Measurements from ENCODE around the gene FAM185A.
"Not testable (repeated sequence)": the region's sequence is repeated elsewhere in the genome, so short reads cannot be mapped to it uniquely, and the experiment has no call there.

FAM185A gene

DNA sequence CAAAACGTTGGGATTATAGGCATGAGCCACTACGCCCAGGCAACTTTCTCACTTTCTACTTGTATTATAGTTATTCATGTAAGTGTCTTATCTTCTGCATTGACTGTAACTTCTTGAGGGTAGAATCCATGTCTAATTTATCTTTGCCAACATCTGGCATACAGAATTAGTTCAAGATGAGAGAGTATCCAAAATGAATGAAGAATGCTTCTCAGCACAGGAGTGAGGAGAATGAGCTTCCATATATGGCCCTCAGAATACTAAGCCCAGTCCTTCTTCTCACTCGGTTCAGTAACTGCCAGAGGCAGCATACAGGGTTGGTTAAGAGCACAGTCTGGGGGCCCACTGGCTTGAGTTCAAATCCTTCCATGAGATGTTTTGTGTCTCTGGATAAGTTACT lies 89.0 kb downstream of the FAM185A start:
- no peaks in the 10 kb centered on the region for H3K36me3 ChIP-seq (ENCODE audit: control insufficient read depth in 2 of 2, insufficient read depth in 1 of 2, low read length in 2 of 2)
- POLR2A ChIA-PET = no interaction called here
- H3K4me3 ChIP-seq (ENCODE audit: low read depth, low read length) = no peak overlapping the region
- H3K27ac ChIP-seq (ENCODE audit: extremely low read depth, low read depth, low read length) = no peak overlapping the region
- CTCF ChIA-PET = interaction anchor here (0.8 kb wide), 1 partner anchor 225 kb away, joined by 3 read pairs; no protein-coding TSS in a partner anchor
- TF ChIP-seq BCL11B (tag by site-specific recombination; IDR thresholded peaks at IDR 0.05; ENCODE audit: low read depth) (no peak), ZNF132 (tag by site-specific recombination; IDR thresholded peaks at IDR 0.05; ENCODE audit: borderline replicate concordance) (no peak), YY2 (tag by site-specific recombination; IDR thresholded peaks at IDR 0.05) (no peak), ZBTB8A (tag by site-specific recombination; IDR thresholded peaks at IDR 0.05) (no peak)
- TF ChIP-seq, protein P1, sequence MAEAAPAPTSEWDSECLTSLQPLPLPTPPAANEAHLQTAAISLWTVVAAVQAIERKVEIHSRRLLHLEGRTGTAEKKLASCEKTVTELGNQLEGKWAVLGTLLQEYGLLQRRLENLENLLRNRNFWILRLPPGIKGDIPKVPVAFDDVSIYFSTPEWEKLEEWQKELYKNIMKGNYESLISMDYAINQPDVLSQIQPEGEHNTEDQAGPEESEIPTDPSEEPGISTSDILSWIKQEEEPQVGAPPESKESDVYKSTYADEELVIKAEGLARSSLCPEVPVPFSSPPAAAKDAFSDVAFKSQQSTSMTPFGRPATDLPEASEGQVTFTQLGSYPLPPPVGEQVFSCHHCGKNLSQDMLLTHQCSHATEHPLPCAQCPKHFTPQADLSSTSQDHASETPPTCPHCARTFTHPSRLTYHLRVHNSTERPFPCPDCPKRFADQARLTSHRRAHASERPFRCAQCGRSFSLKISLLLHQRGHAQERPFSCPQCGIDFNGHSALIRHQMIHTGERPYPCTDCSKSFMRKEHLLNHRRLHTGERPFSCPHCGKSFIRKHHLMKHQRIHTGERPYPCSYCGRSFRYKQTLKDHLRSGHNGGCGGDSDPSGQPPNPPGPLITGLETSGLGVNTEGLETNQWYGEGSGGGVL (tag by site-specific recombination; IDR thresholded peaks at IDR 0.05) = no peak
- 0 out of 2 replicates have a peak, but pooled peaks cover 3% of the 10 kb centered on the region for H3K4me1 ChIP-seq (ENCODE audit: control insufficient read depth, insufficient read depth, low read length)
- no peaks in the 10 kb centered on the region for H3K9me3 ChIP-seq (ENCODE audit: control insufficient read depth, insufficient read depth, low read depth, low read length)

DNA sequence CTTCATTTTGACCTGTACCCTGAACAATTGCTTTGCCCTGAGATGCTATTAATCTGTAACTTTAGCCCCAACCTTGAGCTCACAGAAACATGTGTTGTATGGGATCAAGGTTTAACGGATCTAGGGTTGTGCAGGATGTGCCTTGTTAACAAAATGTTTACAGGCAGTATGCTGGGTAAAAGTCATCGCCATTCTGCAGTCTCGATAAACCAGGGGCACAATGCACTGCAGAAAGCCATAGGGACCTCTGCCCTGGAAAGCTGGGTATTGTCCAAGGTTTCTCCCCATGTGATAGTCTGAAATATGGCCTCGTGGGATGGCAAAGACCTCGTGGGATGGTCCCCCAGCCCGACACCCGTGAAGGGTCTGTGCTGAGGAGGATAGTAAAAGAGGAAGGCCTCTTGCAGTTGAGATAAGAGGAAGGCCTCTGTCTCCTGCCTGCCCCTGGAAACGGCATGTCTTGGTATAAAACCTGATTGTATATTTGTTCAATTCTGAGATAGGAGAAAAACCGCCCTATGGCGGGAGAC lies 89.8 kb downstream of the FAM185A start:
- H3K4me3 ChIP-seq (ENCODE audit: low read depth, low read length); H3K9me3 ChIP-seq (ENCODE audit: control insufficient read depth, insufficient read depth, low read depth, low read length); H3K36me3 ChIP-seq (ENCODE audit: control insufficient read depth in 2 of 2, insufficient read depth in 1 of 2, low read length in 2 of 2); H3K27ac ChIP-seq (ENCODE audit: extremely low read depth, low read depth, low read length); POLR2A ChIA-PET; H3K4me1 ChIP-seq (ENCODE audit: control insufficient read depth, insufficient read depth, low read length): not testable (repeated sequence)
- CTCF ChIA-PET = interaction anchor here (0.8 kb wide), 1 partner anchor 224 kb away, joined by 3 read pairs; no protein-coding TSS in a partner anchor

DNA sequence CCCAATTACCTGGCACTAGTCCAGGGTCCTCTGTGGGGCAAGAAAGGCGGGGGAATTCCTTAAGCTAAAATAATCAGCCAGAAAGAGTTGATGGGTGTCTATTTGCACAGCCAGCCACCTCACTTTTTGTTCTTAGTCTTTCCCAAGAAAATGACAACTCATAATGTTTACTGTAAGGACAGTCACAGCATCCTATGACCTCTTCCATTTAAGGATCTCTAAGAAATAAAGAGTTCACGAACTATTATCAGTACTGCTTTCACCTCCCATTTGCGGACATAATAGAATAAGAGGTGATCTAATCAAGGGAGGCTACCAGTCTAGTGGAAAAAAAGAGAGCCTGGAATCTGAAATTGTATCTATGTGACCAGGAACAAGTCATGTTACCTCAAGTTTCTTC lies 91.6 kb downstream of the FAM185A start:
- ChIA-PET CTCF (no interaction called here), POLR2A (no interaction called here)
- Histone ChIP-seq H3K9me3 (ENCODE audit: control insufficient read depth, insufficient read depth, low read depth, low read length) (no peaks in the 10 kb centered on the region), H3K4me1 (ENCODE audit: control insufficient read depth, insufficient read depth, low read length) (0 out of 2 replicates have a peak, but pooled peaks cover 3% of the 10 kb centered on the region), H3K36me3 (ENCODE audit: control insufficient read depth in 2 of 2, insufficient read depth in 1 of 2, low read length in 2 of 2) (no peaks in the 10 kb centered on the region), H3K27ac (ENCODE audit: extremely low read depth, low read depth, low read length) (no peak overlapping the region), H3K4me3 (ENCODE audit: low read depth, low read length) (no peak overlapping the region)
- no peak for TF ChIP-seq ZNF785 (tag by site-specific recombination; IDR thresholded peaks at IDR 0.05)
- no peak for TF ChIP-seq SCRT1 (tag by site-specific recombination; IDR thresholded peaks at IDR 0.05; ENCODE audit: borderline replicate concordance)
- TF ChIP-seq ZBTB8A (tag by site-specific recombination; IDR thresholded peaks at IDR 0.05) = no peak
- TF ChIP-seq ZNF248 (tag by site-specific recombination; IDR thresholded peaks at IDR 0.05) = no peak
- no peak for TF ChIP-seq ZNF394 (tag by site-specific recombination; IDR thresholded peaks at IDR 0.05; ENCODE audit: borderline replicate concordance)
- TF ChIP-seq, protein P2, sequence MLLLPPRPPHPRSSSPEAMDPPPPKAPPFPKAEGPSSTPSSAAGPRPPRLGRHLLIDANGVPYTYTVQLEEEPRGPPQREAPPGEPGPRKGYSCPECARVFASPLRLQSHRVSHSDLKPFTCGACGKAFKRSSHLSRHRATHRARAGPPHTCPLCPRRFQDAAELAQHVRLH (tag by site-specific recombination; IDR thresholded peaks at IDR 0.05) = no peak
- no peak for TF ChIP-seq SP7 (tag by site-specific recombination; IDR thresholded peaks at IDR 0.05)
- TF ChIP-seq ZNF23 (tag by site-specific recombination; IDR thresholded peaks at IDR 0.05; ENCODE audit: borderline replicate concordance) = no peak
- no peak for TF ChIP-seq ZNF555 (tag by site-specific recombination; conservative IDR thresholded peaks at IDR 0.05)
- no peak for TF ChIP-seq ZNF335 (tag by site-specific recombination; conservative IDR thresholded peaks at IDR 0.05)
- no peak for TF ChIP-seq GFI1B (tag by site-specific recombination; IDR thresholded peaks at IDR 0.05)
- TF ChIP-seq, protein P3, sequence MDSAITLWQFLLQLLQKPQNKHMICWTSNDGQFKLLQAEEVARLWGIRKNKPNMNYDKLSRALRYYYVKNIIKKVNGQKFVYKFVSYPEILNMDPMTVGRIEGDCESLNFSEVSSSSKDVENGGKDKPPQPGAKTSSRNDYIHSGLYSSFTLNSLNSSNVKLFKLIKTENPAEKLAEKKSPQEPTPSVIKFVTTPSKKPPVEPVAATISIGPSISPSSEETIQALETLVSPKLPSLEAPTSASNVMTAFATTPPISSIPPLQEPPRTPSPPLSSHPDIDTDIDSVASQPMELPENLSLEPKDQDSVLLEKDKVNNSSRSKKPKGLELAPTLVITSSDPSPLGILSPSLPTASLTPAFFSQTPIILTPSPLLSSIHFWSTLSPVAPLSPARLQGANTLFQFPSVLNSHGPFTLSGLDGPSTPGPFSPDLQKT (IDR thresholded peaks at IDR 0.05; ENCODE audit: borderline replicate concordance, low read depth, low read length) = no peak
- TF ChIP-seq, protein P1 (tag by site-specific recombination; IDR thresholded peaks at IDR 0.05) = no peak
- TF ChIP-seq ZBTB17 (tag by site-specific recombination; IDR thresholded peaks at IDR 0.05) = no peak
- TF ChIP-seq ZNF211 (tag by site-specific recombination; IDR thresholded peaks at IDR 0.05; ENCODE audit: low read depth) = no peak
- TF ChIP-seq ZNF16 (tag by site-specific recombination; IDR thresholded peaks at IDR 0.05; ENCODE audit: low read depth) = no peak
- TF ChIP-seq, protein P4, sequence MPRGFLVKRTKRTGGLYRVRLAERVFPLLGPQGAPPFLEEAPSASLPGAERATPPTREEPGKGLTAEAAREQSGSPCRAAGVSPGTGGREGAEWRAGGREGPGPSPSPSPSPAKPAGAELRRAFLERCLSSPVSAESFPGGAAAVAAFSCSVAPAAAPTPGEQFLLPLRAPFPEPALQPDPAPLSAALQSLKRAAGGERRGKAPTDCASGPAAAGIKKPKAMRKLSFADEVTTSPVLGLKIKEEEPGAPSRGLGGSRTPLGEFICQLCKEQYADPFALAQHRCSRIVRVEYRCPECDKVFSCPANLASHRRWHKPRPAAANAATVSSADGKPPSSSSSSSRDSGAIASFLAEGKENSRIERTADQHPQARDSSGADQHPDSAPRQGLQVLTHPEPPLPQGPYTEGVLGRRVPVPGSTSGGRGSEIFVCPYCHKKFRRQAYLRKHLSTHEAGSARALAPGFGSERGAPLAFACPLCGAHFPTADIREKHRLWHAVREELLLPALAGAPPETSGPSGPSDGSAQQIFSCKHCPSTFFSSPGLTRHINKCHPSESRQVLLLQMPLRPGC (tag by site-specific recombination; IDR thresholded peaks at IDR 0.05) = no peak
